Hepatocyte (in vitro differentiated cells): ENCODE measurements around the gene CYP2B6.
"Not testable (repeated sequence)": the region's sequence is repeated elsewhere in the genome, so short reads cannot be mapped to it uniquely, and the experiment has no call there.

Experiments
- EZH2phosphoT487 ChIP-seq: fragments of 200-600 bp; sonication (generic); IDR thresholded peaks from one replicate; pipeline ENCODE4 v1.6.1; 2018; ENCODE audit warnings: antibody characterized with exemption, mild to moderate bottlenecking, low read depth, moderate library complexity; ENCODE audit not compliant: unreplicated experiment, severe bottlenecking
- TF ChIP-seq, protein P1 (sequence below): fragments of 200-600 bp; sonication (generic); IDR thresholded peaks from 2 replicates; pipeline ENCODE4 v1.5.1; 2016; ENCODE audit warnings: antibody characterized with exemption, mild to moderate bottlenecking; ENCODE audit not compliant: poor library complexity

DNA sequence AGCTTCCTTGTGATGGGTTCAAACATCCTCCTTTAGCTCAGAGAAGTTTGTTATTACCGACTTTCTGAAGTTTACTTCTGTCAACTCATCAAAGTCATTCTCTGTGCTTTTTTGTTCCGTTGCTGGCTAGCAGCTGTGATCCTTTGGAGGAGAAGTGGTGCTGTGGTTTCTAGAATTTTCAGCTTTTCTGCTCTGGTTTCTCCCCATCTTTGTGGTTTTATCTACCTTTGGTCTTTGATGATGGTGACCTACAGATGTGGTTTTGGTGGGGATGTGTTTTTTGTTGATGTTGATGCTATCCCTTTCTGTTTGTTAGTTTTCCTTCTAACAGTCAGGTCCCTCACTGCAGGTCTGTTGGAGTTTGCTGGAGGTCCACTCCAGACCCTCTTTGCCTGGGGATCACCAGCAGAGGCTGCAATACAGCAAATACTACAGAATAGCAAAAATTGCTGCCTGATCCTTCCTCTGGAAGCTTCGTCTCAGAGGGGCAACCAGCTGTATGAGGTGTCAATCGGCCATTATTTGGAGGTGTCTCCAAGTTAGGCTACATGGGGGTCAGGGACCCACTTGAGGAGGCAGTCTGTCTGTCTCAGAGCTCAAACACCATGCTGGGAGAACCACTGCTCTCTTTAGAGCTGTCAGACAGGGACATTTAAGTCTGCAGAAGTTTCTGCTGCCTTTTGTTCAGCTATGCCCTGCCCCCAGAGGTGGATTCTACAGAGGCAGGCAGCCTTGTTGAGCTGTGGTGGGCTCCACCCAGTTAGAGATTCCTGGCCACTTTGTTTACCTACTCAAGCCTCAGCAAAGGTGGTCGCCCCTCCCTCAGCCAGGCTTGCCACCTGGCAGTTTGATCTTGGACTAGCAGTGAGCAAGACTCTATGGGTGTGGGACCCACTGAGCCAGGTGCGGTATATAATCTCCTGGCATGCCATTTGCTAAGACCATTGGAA lies 20.4 kb upstream of the CYP2B6 start:
- TF ChIP-seq, protein P1, sequence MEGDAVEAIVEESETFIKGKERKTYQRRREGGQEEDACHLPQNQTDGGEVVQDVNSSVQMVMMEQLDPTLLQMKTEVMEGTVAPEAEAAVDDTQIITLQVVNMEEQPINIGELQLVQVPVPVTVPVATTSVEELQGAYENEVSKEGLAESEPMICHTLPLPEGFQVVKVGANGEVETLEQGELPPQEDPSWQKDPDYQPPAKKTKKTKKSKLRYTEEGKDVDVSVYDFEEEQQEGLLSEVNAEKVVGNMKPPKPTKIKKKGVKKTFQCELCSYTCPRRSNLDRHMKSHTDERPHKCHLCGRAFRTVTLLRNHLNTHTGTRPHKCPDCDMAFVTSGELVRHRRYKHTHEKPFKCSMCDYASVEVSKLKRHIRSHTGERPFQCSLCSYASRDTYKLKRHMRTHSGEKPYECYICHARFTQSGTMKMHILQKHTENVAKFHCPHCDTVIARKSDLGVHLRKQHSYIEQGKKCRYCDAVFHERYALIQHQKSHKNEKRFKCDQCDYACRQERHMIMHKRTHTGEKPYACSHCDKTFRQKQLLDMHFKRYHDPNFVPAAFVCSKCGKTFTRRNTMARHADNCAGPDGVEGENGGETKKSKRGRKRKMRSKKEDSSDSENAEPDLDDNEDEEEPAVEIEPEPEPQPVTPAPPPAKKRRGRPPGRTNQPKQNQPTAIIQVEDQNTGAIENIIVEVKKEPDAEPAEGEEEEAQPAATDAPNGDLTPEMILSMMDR: not testable (repeated sequence)
- not testable (repeated sequence) for TF ChIP-seq EZH2phosphoT487
